Panc1 (cell line): ENCODE data around the gene FUOM. TPM values are rescaled to one million over a fixed set of nuclear protein-coding genes. Genes with fewer than 3 reads are reported as not detected.

Experiments used
- ATAC-seq: fragments of 200-7000 bp; cut with Tn5 transposase; 2 replicates; pipeline ENCODE4 v1.9.1; 2020; ENCODE audit warnings: mild to moderate bottlenecking, moderate library complexity
- BruUV-seq: library from RNA; stranded (reverse); fragments of 400-500 nt; replicated peaks from 2 replicates; lab custom pipeline; 2021; lab: Mats Ljungman, UMichigan
- CTCF ChIA-PET: fragments of 300-600 bp; sonication (Branson Sonifier 250); formaldehyde crosslinking; loops from one replicate; lab custom pipeline; 2022; ENCODE audit warnings: antibody characterized with exemption; lab: Charles Lee
- POLR2A ChIA-PET: fragments of 300-600 bp; sonication (Branson Sonifier 250); formaldehyde crosslinking; loops from one replicate; lab custom pipeline; 2022; ENCODE audit warnings: antibody characterized with exemption; lab: Charles Lee
- DNase-seq: peaks from one replicate; pipeline ENCODE4 v3.0.0-alpha.2; 2010; ENCODE audit warnings: low read depth, low spot score
- H3K27ac ChIP-seq: 2 replicates; pipeline ENCODE4 v1.5.1; 2011; ENCODE audit warnings: mild to moderate bottlenecking, low read length, inconsistent platforms
- H3K27me3 ChIP-seq: fragments of 200-500 bp; sonication (Bioruptor generic); 2 replicates; pipeline ENCODE4 v1.6.0; 2014; ENCODE audit warnings: low read length, inconsistent platforms; ENCODE audit not compliant: control insufficient read depth, insufficient read depth
- H3K36me3 ChIP-seq: fragments of 200-500 bp; sonication (Bioruptor generic); 2 replicates; pipeline ENCODE4 v1.5.1; 2014; ENCODE audit warnings: inconsistent platforms, mild to moderate bottlenecking, low read length, moderate library complexity; ENCODE audit not compliant: control insufficient read depth, insufficient read depth
- H3K4me1 ChIP-seq: 2 replicates; pipeline ENCODE4 v1.5.1; 2011; ENCODE audit warnings: inconsistent platforms, mild to moderate bottlenecking, low read length, moderate library complexity; ENCODE audit not compliant: control insufficient read depth, insufficient read depth
- H3K4me3 ChIP-seq, 2 experiments: 2 replicates each; pipeline ENCODE4 v1.5.1; 2011 to 2012; ENCODE audit warnings: low read depth in 2 of 2, low read length in 2 of 2, mild to moderate bottlenecking in 2 of 2, inconsistent platforms in 1 of 2, moderate library complexity in 1 of 2
- H3K9me3 ChIP-seq: fragments of 200-500 bp; sonication (Bioruptor generic); 2 replicates; pipeline ENCODE4 v1.5.1; 2014; ENCODE audit warnings: low read depth, mild to moderate bottlenecking, inconsistent platforms, low read length, moderate library complexity; ENCODE audit not compliant: control insufficient read depth, insufficient read depth
- CTCF ChIP-seq: fragments of 450-650 bp; IDR thresholded peaks from 2 replicates; pipeline ENCODE4 v1.5.1; 2017; ENCODE audit warnings: mild to moderate bottlenecking
- POLR2AphosphoS5 ChIP-seq: IDR thresholded peaks from 2 replicates; pipeline ENCODE4 v1.6.1; 2012; ENCODE audit warnings: mild to moderate bottlenecking, low read depth, low read length, moderate library complexity
- REST ChIP-seq, 2 experiments: IDR thresholded peaks; 2 replicates each; pipeline ENCODE4 v1.6.1; 2011 to 2012; ENCODE audit warnings: low read depth in 2 of 2, control low read depth in 1 of 2, low read length in 1 of 2, mild to moderate bottlenecking in 1 of 2, moderate library complexity in 1 of 2; ENCODE audit not compliant: insufficient read depth in 1 of 2
- SIN3A ChIP-seq: IDR thresholded peaks from 2 replicates; pipeline ENCODE4 v1.6.1; 2012; ENCODE audit warnings: low read depth, mild to moderate bottlenecking, low read length, moderate library complexity, borderline replicate concordance; ENCODE audit not compliant: insufficient read depth
- TCF7L2 ChIP-seq: IDR thresholded peaks from 2 replicates; pipeline ENCODE4 v1.6.1; 2011; ENCODE audit warnings: mild to moderate bottlenecking, low read depth, low read length, inconsistent platforms
- in situ Hi-C: cut with HindIII; loops from 2 replicates; pipeline ENCODE4 v1.10.0; 2016; ENCODE audit warnings: low sequenced_read_pairs, low pct_unique_long_range_greater_than_20kb
- intact Hi-C: fragments of 100-400 bp; cut with micrococcal nuclease; formaldehyde crosslinking; loops from one replicate; pipeline ENCODE4 v1.10.0; 2022; ENCODE audit not compliant: unreplicated experiment
- total RNA-seq: library from RNA; stranded (reverse); gene quantifications from one replicate; pipeline ENCODE4 v1.2.1, GENCODE V29; 2021; ENCODE audit not compliant: unreplicated experiment

FUOM gene
- total RNA-seq, 1 experiment from 2014 or later: 39.6 TPM

- POLR2A ChIA-PET: no interaction called here
- no peak for TF ChIP-seq REST (IDR thresholded peaks at IDR 0.05; ENCODE audit: insufficient read depth in 1 of 2, low read depth in 2 of 2, low read length in 1 of 2)
- intact Hi-C loops (no loop called here), in situ Hi-C loops (no loop called here)
- no peak overlapping the region for H3K4me3 ChIP-seq
- H3K9me3 ChIP-seq: no peaks in the 10 kb centered on the region
- no peak for ATAC-seq
- no peak overlapping the region for H3K27ac ChIP-seq
- no TSS peak for BruUV-seq
- CTCF ChIA-PET: no interaction called here
- H3K27me3 ChIP-seq: peaks cover 8% of the 10 kb centered on the region
- no peaks in the 10 kb centered on the region for H3K4me1 ChIP-seq
- no peaks in the 10 kb centered on the region for H3K36me3 ChIP-seq
- DNase-seq: no peak
Observed at GRCh38 chr10:133339708-133340380, 18.0 kb downstream of the FUOM start.

DNA sequence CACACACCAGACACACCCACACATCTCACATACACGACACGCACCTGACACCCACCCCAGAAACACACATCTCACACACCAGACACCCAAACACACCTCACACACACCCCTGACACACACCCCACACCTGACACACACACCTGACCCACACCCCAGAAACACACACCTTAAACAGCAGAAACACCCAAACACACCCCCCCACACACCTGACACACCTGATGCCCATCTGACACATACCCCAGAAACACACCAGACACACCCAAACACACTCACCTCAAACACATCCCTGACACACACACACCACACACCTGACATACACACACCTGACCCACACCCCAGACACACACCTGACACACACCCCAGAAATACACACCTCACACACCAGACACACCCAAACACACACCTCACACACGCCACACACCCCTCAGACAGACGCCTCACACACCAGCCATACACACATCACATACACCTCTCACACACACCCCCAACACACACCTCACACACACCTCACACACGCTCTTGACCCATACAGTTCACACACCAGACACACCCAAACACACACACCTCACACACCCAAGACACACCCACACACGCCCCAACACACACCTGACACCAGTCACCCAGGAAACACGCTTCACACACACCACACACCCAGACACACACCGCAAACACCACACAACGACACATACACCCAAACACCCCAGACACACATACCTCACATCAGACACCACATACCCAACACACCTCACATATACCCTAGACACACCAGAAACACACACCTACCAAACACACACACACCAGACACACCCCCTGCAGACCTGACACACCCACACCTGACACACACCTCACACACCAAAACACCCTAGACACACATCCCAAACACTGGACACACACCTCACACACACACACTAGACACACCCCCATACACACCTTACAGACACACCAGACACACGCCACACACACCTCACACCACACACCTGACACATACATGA is 19.4 kb downstream of the FUOM start:
- H3K36me3 ChIP-seq: no peaks in the 10 kb centered on the region
- H3K4me3 ChIP-seq: no peak overlapping the region
- no peaks in the 10 kb centered on the region for H3K9me3 ChIP-seq
- peaks cover 9% of the 10 kb centered on the region for H3K27me3 ChIP-seq
- CTCF ChIA-PET: no interaction called here
- intact Hi-C loops: no loop called here
- ATAC-seq (no peak), DNase-seq (no peak)
- BruUV-seq: no TSS peak
- POLR2A ChIA-PET: no interaction called here
- no peak overlapping the region for H3K27ac ChIP-seq
- no peaks in the 10 kb centered on the region for H3K4me1 ChIP-seq
- in situ Hi-C loops: no loop called here
- TF ChIP-seq REST (IDR thresholded peaks at IDR 0.05; ENCODE audit: insufficient read depth in 1 of 2, low read depth in 2 of 2, low read length in 1 of 2) (no peak), TCF7L2 (no peak), SIN3A (no peak), POLR2AphosphoS5 (no peak), CTCF (no peak)
